Neural cell (in vitro differentiated cells): Measurements from ENCODE around the gene ADAM11. TPM values are rescaled to one million over a fixed set of nuclear protein-coding genes. Genes with fewer than 3 reads are reported as not detected.

Experiments
- H2AFZ ChIP-seq: fragments of 200-600, 300-800 bp; sonication (generic), shearing (Covaris generic); 2 replicates; pipeline ENCODE4 v1.6.0; 2014; ENCODE audit warnings: low read depth, mild to moderate bottlenecking, antibody characterized with exemption, low read length, moderate library complexity
- H3F3A ChIP-seq: fragments of 200-600 bp; shearing (Covaris generic); 2 replicates; pipeline ENCODE4 v1.6.1; 2016; ENCODE audit warnings: mild to moderate bottlenecking, moderate library complexity, mixed read lengths, antibody characterized with exemption, low read length; ENCODE audit not compliant: insufficient read depth, poor library complexity, severe bottlenecking
- H3K27ac ChIP-seq: fragments of 200-600, 300-800 bp; sonication (generic), shearing (Covaris generic); 2 replicates; pipeline ENCODE4 v1.5.1; 2014; ENCODE audit warnings: mild to moderate bottlenecking, low read length, moderate library complexity
- H3K27me3 ChIP-seq: fragments of 300-800, 200-600 bp; sonication (generic), shearing (Covaris generic); 2 replicates; pipeline ENCODE4 v1.6.0; 2014; ENCODE audit warnings: mild to moderate bottlenecking, low read depth, low read length, moderate library complexity; ENCODE audit not compliant: insufficient read depth
- H3K36me3 ChIP-seq: fragments of 300-800, 200-600 bp; sonication (generic), shearing (Covaris generic); 2 replicates; pipeline ENCODE4 v1.5.1; 2014; ENCODE audit warnings: mild to moderate bottlenecking, antibody characterized with exemption, low read length, moderate library complexity; ENCODE audit not compliant: insufficient read depth
- H3K4me2 ChIP-seq: fragments of 300-800, 200-600 bp; sonication (generic), shearing (Covaris generic); 2 replicates; pipeline ENCODE4 v1.6.0; 2014; ENCODE audit warnings: mild to moderate bottlenecking, low read length
- H3K4me3 ChIP-seq: fragments of 300-800, 200-600 bp; sonication (generic), shearing (Covaris generic); 2 replicates; pipeline ENCODE4 v1.5.1; 2014; ENCODE audit warnings: mild to moderate bottlenecking, low read length, moderate library complexity
- H3K79me2 ChIP-seq: fragments of 200-600 bp; shearing (Covaris generic); replicated peaks from 2 replicates; pipeline ENCODE4 v1.6.0; 2014; ENCODE audit warnings: mild to moderate bottlenecking, low read length, moderate library complexity; ENCODE audit not compliant: insufficient read depth
- H3K9ac ChIP-seq: fragments of 300-800, 200-600 bp; sonication (generic), shearing (Covaris generic); 2 replicates; pipeline ENCODE4 v1.6.1; 2016; ENCODE audit warnings: mild to moderate bottlenecking, low read length, mixed read lengths
- H3K9me2 ChIP-seq: fragments of 200-600 bp; shearing (Covaris generic); 2 replicates; pipeline ENCODE4 v1.6.1; 2016; ENCODE audit warnings: mild to moderate bottlenecking, low read length, mixed read lengths; ENCODE audit not compliant: insufficient read depth
- H3K9me3 ChIP-seq: fragments of 200-600, 300-800 bp; sonication (generic), shearing (Covaris generic); 2 replicates; pipeline ENCODE4 v1.6.1; 2016; ENCODE audit warnings: mild to moderate bottlenecking, mixed run types, low read length, moderate library complexity, mixed read lengths
- H4K20me1 ChIP-seq: fragments of 200-600 bp; shearing (Covaris generic); 2 replicates; pipeline ENCODE4 v1.6.1; 2016; ENCODE audit warnings: mild to moderate bottlenecking, mixed run types; ENCODE audit not compliant: insufficient read depth
- EP300 ChIP-seq: fragments of 450-650 bp; conservative IDR thresholded peaks from 2 replicates; pipeline ENCODE4 v1.6.1; 2014; ENCODE audit warnings: antibody characterized with exemption, mild to moderate bottlenecking, moderate library complexity; ENCODE audit not compliant: poor library complexity, severe bottlenecking
- EZH2 ChIP-seq: fragments of 200-600, 300-800 bp; shearing (Covaris generic), sonication (generic); IDR thresholded peaks from 2 replicates; pipeline ENCODE4 v1.6.1; 2014; ENCODE audit warnings: antibody characterized with exemption, low read length, borderline replicate concordance, mild to moderate bottlenecking; ENCODE audit not compliant: insufficient read depth, poor library complexity, severe bottlenecking
- MXI1 ChIP-seq: fragments of 450-650 bp; conservative IDR thresholded peaks from 2 replicates; pipeline ENCODE4 v1.6.1; 2014; ENCODE audit warnings: antibody characterized with exemption, mild to moderate bottlenecking; ENCODE audit not compliant: poor library complexity, severe bottlenecking
- POLR2AphosphoS5 ChIP-seq: IDR thresholded peaks from 2 replicates; pipeline ENCODE4 v1.6.1; 2012
- RAD21 ChIP-seq: fragments of 450-650 bp; conservative IDR thresholded peaks from 2 replicates; pipeline ENCODE4 v1.6.1; 2014; ENCODE audit warnings: antibody characterized with exemption, mild to moderate bottlenecking, moderate library complexity
- SMC3 ChIP-seq: fragments of 450-650 bp; conservative IDR thresholded peaks from 2 replicates; pipeline ENCODE4 v1.6.1; 2014; ENCODE audit warnings: antibody characterized with exemption, mild to moderate bottlenecking, moderate library complexity; ENCODE audit not compliant: poor library complexity
- TAF1 ChIP-seq: IDR thresholded peaks from 2 replicates; pipeline ENCODE4 v1.6.1; 2012; ENCODE audit warnings: low read depth
- polyA plus RNA-seq: library from polyadenylated mRNA; depleted of rRNA; stranded (reverse); fragments of >200 nt; gene quantifications from 2 replicates; pipeline ENCODE4 v1.2.3, GENCODE V29; 2014
- TF ChIP-seq, protein P1 (sequence below): IDR thresholded peaks from 2 replicates; pipeline ENCODE4 v1.6.1; 2012; ENCODE audit warnings: borderline replicate concordance

The ADAM11 gene
- polyA plus RNA-seq, 1 donor from 2014 or later, result 25.8 TPM

DNA sequence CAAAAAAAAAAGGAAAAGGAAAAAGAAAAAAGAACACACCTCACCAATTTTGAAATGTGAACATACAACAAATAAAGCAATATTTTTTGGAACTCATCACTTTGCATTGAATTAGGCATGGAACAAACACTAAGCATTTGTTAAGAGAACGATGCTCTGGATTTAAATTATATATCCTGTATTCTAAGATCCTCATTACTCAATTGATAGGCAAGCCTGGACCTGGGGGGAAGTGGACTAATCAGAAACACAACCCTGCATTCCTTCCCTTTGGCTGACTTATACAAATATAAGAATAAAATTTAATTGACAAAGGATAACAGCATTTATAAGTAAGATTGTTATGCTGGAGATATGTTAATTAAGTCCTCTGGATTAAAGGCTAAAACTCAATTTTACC is 69.1 kb downstream of the ADAM11 start (continued):
- TF ChIP-seq, protein P1, sequence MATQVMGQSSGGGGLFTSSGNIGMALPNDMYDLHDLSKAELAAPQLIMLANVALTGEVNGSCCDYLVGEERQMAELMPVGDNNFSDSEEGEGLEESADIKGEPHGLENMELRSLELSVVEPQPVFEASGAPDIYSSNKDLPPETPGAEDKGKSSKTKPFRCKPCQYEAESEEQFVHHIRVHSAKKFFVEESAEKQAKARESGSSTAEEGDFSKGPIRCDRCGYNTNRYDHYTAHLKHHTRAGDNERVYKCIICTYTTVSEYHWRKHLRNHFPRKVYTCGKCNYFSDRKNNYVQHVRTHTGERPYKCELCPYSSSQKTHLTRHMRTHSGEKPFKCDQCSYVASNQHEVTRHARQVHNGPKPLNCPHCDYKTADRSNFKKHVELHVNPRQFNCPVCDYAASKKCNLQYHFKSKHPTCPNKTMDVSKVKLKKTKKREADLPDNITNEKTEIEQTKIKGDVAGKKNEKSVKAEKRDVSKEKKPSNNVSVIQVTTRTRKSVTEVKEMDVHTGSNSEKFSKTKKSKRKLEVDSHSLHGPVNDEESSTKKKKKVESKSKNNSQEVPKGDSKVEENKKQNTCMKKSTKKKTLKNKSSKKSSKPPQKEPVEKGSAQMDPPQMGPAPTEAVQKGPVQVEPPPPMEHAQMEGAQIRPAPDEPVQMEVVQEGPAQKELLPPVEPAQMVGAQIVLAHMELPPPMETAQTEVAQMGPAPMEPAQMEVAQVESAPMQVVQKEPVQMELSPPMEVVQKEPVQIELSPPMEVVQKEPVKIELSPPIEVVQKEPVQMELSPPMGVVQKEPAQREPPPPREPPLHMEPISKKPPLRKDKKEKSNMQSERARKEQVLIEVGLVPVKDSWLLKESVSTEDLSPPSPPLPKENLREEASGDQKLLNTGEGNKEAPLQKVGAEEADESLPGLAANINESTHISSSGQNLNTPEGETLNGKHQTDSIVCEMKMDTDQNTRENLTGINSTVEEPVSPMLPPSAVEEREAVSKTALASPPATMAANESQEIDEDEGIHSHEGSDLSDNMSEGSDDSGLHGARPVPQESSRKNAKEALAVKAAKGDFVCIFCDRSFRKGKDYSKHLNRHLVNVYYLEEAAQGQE, result no peak
- TF ChIP-seq TAF1 (no peak), MXI1 (no peak), POLR2AphosphoS5 (no peak)

DNA sequence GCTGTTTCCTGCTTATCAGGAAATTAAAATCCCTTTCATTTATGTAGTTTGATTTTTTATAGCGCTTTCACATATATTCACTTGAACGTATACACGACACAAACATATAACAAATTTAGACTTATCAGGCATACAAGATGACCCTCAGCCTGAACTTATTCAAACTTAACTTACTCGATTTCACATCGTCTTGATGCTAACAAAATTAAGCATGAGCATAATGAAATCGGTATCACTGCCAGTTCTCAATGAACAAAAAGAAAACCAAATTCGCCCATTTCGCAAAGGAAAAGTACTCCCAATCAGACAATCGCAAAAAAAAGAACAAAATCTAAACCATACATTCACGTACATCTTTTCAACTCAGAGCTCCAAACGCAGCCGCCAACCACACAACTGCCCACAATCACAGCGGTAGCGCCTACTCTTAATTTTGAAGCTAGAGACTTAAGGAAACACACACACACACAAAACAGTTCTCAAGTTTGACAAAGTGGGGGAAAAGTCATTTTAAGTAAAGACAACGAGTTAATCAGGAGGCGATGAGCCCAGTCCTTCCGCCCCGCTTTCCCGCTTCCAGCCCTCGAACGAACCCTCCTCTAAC is 70.2 kb downstream of the ADAM11 start:
- Histone ChIP-seq H3F3A (peaks cover 3% of the 10 kb centered on the region), H3K9ac (peak overlapping the region; percentile 65), H4K20me1 (no peaks in the 10 kb centered on the region), H2AFZ (peak overlapping the region; percentile 30), H3K27ac (no peak overlapping the region), H3K27me3 (no peaks in the 10 kb centered on the region), H3K4me2 (peak overlapping the region; percentile 89), H3K36me3 (no peaks in the 10 kb centered on the region), H3K9me3 (no peaks in the 10 kb centered on the region), H3K9me2 (no peaks in the 10 kb centered on the region), H3K4me3 (peak overlapping the region; percentile 79), H3K79me2 (peaks cover 52% of the 10 kb centered on the region)
- TF ChIP-seq, protein P1, result no peak
- TF ChIP-seq EP300 (no peak), RAD21 (peak; percentile 9), POLR2AphosphoS5 (no peak), EZH2 (no peak), SMC3 (no peak)
